Vagina (tissue), 2 donors: Measurements from ENCODE around the gene ANXA6.

Experiments
- POLR2A ChIP-seq, 2 donors: fragments of 450-650 bp; IDR thresholded peaks; one replicate each; pipeline ENCODE4 v1.6.1; 2017; ENCODE audit warnings: antibody characterized with exemption in 2 of 2, mild to moderate bottlenecking in 2 of 2, moderate library complexity in 2 of 2
- TF ChIP-seq, protein P1 (sequence below), 3 experiments: fragments of 450-650 bp in 2 of 3; fragments of 200-600 bp in 1 of 3; sonication (generic) in 1 of 3; IDR thresholded peaks; one replicate each; pipeline ENCODE4 v1.5.1; 2017 to 2019; ENCODE audit warnings: antibody characterized with exemption in 3 of 3, mild to moderate bottlenecking in 2 of 3, moderate library complexity in 2 of 3

DNA sequence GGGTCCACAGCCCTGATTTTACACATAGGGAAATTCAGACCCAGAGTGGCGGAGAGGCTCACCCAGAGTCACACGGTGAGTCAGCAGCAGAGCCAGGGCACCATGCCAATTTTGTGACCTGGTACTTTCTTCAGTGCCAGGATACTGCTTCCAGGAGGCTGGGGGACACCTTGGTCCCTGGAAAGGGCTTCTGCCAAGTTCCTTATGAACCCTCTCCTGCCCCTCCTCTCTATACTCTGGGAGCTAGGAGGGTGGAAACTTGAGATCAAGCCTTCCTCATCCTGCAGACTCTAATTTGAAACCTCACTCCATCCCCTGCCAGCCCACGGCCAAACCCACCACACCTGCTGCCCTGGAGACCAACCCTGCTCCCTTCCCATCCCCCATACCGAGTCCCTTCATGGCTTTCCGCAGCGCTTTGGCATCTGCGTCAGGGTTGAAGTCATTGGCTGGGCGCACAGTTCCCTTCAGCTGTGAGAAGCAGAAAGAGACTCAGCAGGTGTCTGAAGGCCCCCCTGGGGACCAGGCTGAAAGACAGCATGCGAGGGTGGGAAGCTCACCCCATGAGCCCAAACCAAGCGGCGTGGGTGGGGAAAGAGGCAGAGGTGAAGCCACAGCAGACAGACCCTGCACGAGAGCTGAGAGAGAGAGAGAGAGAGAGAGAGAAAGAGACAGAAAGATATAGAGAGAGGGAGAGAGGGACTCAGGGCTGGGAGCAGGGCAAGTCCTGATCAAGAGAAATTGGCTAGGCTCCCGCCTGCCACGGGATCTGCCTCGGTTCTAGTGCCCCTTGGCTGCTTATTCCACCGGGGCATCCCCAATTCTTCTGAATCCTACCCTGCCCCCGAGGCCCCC, 33.5 kb downstream of the ANXA6 start:
- no peak for TF ChIP-seq POLR2A (IDR thresholded peaks at IDR 0.05)
- TF ChIP-seq, protein P1, sequence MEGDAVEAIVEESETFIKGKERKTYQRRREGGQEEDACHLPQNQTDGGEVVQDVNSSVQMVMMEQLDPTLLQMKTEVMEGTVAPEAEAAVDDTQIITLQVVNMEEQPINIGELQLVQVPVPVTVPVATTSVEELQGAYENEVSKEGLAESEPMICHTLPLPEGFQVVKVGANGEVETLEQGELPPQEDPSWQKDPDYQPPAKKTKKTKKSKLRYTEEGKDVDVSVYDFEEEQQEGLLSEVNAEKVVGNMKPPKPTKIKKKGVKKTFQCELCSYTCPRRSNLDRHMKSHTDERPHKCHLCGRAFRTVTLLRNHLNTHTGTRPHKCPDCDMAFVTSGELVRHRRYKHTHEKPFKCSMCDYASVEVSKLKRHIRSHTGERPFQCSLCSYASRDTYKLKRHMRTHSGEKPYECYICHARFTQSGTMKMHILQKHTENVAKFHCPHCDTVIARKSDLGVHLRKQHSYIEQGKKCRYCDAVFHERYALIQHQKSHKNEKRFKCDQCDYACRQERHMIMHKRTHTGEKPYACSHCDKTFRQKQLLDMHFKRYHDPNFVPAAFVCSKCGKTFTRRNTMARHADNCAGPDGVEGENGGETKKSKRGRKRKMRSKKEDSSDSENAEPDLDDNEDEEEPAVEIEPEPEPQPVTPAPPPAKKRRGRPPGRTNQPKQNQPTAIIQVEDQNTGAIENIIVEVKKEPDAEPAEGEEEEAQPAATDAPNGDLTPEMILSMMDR (IDR thresholded peaks at IDR 0.05) = no peak
